T-helper 2 cell (primary cell): Measurements from ENCODE around the gene TREH.
A peak's percentile ranks its signal among the peaks of the same experiment; 100 is the strongest.
"Not testable (repeated sequence)": the region's sequence is repeated elsewhere in the genome, so short reads cannot be mapped to it uniquely, and the experiment has no call there.

Source experiments
- DNase-seq, 5 experiments: peaks; one replicate each; pipeline versions ENCODE4 v3.0.0 to v3.0.0-alpha.2; 2012 to 2022

TREH gene

DNA sequence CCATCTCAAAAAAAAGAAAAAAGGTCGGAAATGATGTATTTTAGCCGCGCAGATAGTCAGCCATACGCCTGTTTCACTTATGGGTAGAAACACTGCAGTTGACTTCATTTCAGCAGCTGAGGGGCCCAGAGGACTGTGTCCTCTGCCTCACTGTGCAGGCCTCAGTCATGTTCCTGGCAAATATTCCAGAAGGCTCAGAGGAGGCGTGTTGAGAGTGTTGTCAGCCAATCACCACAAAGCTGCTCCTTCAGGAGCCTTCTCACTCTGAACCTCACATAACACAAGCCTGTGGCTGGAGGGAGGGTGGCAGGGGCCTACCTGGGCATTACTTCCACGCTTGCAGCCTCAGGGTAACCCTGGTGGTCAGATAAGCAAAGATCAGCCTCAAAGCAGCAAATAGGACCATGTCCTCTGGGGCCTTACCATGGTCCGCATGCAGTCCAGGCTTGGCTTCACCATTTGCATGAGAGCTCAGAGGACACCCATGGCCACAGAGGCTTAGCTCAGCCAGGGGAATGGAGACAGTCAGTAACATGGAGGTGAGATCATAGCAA is 17.3 kb upstream of the TREH start:
- no peak for DNase-seq

DNA sequence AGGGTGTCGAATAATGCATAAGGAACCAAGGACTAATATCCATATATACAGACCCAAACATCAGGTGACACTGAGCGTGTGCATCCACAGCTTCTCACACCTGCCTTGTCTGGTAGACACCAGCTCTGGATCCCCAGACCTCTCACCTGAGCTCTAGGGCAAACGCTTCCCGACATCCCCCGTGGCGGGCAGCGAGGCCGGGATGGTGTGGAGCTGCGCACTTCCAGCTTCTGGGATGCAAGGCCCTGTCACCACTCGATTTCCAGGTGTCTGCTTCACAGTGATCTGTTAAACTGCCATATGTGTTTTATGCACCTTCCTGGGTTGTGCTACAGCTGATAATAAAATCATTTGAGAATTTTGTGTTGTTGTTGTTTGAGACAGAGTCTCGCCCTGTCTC is 15.3 kb upstream of the TREH start:
- no peak for DNase-seq

DNA sequence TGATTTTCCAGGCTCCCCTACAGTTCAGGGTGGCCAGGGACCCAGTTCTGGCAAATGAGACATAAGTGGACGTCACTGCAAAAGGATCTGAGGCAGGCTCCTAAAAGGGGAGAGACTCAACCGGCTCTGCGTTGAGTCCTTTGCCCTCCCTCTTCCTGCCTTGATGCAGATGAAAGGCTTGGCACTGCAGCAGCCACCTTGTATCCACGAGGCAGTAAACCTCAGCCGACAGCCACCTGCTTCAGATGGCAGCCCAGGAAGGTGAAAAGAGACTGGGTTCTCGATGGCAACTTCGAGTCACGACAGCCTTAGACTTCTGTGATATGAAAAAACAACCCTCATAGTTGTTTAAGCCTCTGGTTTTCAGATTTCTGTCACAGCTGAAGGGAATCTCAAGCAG is 14.7 kb upstream of the TREH start:
- DNase-seq: no peak

DNA sequence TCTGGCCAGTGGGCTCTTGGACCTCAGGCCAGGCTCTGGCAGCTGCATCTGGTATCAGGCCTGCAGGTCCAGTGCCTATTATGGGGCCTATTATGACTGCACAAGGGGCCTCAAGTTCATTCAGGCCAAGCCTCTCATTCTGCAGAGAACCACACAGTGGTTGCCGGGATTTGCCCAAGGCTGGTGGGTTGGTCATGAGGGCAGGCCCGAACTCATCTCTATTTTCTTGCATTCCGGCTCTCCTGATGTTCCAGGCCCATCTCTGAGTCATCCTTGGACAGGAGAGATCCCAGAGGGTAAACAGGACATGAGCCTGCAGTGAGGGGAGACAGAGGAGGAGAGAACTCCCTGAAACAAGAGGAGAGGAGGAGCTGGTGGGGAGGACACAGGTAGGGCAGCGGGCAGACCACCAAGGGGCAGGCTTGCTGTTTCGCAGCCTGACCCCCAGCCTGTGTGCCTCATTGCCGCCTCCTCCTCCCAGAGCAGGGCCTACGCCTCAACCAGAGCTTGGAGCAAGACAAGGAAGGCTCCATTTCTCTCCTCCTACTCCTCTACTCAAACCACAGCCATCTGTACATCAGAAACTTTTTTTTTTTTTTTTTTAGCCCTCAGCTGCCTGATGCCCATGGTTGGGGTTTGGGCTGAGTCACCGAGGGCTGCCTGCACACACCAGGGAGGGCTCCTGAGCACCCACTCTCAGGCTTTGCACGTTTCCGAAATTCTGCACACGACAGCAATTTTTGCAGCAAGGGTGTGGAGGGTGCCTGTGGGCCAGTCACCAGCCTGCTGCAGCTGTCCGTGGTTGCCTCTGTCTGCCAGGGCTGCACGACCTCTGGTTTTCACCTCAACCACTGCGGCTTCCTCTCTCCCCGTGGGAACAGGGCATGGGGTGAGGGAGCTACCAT is 12.7 kb upstream of the TREH start:
- DNase-seq: peak in 4 of 5 experiments; percentile 21 to 98 (median 60)

DNA sequence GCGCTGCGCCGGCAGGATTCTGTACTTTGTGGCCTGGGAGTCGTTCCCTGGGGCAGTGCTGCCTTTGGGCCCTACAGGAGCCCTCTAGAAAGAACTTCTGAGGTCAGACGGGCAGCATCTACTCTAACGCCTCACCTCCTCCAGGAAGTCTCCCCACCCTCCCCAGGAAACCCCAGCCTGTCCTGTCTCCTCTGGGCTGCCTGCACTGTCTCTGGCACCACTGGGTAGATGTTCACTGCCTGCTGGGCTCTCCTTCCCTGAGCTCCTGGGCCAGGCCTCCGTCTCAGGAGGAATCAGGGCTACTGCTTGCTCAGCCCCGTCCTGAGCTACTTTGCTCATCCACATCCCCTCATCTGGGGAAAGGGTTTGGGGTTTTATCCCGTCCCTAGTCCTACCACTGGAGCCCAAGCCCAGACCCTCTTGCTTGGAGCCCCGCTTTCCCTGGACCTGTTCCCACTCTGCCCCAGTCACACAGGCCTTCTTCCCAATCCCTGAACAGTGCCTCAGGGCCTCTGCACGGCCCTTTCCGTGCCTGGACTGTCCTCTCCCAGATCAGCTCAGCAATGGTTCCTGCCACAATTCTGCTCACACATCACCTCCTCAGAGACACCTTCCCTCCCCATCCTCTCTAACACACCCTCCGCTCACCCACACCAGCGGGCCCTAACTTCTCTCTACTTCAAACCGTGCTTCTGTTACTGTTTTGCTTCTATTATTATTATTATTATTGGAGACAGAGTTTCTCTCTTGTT is 11.3 kb upstream of the TREH start:
- DNase-seq: no peak

DNA sequence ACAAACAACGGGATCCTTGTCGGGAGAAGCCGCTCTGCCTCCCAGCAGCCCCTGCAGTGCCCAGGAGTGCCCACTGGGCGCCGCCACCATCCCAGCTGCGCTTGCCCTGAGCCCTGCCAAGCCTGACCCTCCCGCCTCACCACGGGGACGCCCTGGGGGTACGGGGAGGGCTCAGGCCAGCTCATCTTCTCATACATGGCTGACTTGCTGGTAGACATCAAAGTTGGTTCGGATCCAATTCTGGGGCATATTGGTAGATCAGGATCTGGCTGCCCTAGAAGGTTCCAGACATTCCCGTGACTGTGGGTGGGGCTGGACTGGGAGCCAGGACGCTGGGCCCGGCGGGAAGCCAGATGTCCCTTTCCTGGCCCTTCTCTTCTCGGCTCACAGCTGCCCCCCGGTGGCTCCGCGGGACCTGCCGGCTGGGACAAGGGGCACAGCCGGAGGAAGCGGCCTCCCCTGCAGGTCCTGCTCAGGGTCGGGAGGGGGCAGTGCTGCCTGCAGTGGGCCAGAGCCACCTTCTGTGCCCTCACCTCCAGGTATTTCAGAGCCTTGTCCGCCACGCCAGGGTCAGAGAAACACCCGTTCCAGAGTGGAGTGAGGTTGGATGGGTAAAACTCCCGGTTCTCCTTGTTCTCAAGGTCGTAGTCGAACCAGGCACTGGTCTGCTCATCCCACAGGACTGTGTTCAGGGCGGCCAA is 10.6 kb upstream of the TREH start:
- peak; percentile 54 to 88 (median 73) for DNase-seq

DNA sequence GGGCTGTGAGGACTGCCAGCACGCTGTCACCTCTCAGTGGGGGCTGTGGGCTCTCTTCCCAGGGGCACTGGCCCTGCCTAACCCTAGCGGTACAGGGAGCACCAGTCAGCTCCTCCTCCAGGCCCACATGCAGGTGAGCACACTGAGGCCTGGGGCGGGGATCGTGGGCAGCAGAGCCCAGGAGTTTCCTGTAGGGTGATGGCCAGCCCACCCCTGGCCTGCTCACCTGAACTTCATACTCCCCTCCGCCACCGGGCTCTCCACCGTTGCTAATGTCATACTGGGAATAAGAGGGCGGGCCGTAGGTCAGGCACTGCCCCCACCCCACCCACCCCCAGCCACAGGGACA is 10.0 kb upstream of the TREH start:
- DNase-seq: no peak

DNA sequence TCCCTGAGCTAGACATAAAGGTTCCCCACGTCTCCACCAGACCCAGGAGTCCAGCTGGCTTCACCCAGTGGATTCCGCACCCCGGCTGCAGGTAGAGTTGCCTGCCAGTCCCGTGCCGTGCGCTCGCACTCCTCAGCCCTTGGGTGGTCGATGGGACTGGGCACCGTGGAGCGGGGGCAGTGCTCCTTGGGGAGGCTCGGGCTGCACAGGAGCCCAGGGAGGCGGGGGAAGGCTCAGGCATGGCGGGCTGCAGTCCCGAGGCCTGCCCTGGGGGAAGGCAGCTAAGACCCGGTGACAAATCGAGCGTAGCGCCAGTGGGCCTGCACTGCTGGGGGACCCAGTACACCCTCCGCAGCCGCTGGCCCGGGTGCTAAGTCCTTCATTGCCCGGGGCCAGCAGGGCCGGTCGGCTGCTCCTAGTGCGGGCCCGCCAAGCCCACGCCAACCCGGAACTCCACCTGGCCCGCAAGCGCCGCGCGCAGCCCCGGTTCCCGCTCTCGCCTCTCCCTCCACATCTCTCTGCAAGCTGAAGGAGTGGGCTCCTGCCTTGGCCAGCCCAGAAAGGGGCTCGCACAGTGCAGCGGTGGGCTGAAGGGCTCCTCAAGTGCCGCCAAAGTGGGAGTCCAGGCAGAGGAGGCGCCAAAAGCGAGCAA is 9.5 kb upstream of the TREH start:
- no peak for DNase-seq

DNA sequence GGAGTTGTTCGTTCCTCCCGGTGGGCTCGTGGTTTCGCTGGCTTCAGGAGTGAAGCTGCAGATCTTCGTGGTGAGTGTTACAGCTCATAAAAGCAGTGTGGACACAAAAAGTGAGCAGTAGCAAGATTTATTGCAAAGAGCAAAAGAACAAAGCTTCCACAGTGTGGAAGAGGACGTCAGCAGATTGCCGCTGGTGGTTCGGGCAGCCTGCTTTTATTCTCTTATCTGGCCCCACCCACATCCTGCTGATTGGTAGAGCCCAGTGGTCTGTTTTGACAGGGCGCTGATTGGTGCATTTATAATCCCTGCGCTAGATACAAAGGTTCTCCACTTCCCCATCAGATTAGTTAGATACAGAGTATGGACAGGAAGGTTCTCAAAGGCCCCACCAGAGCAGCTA is 8.9 kb upstream of the TREH start:
- DNase-seq: peak in 1 of 5 experiments; percentile 61

DNA sequence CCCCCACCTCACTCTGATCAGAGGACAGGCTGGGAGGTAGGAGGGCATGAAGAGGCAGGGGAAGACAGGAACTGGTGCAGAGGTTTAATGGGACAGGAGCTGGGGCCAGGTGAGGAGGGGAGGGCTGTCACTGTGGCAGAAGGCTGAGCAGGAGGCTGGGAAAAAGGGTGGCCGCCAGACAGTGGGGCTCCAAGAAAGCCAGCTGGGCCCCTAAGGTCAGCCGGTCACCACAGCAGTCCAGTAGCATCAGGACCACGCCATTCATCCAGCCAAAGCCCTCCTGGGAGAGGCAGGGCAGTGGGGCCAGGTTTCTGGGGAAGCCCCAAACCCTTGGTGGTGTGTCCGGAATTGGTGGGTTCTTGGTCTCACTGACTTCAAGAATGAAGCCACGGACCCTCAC is 8.5 kb upstream of the TREH start:
- no peak for DNase-seq

DNA sequence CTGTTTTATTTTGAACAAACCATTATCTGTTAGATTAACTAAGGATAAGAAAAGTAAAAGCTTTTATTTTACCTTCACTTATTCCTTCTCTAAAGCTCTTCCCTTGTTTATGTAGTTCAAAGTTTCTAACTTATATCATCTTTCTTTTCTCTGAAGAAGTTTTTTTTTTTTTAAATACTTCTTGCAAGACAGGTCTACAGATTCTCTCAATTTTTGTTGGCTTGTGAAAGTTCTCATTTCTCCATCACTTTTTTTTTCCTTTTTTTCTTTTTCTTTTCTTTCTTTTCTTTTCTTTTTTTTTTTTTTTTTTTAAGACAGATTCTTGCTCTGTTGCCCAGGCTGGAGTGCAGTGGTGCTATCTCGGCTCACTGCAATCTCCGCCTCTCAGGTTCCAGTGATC is 4.7 kb upstream of the TREH start:
- DNase-seq: no peak

DNA sequence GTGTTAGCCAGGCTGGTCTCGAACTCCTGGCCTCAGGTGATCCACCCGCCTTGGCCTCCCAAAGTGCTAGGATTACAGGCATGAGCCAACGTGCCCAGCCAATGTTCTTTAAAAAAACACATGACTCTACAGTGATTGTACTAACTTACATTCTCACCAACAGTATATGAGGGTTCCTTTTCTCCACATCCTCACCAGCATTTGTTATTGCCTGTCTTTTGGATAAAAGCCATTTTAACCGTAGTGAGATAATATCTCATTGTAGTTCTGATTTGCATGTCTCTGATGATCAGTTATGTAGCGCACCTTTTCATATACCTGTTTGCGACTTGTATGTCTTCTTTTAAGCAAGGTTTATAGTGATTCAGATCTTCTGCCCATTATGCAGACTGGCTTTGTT is 3.5 kb upstream of the TREH start:
- not testable (repeated sequence) for DNase-seq

DNA sequence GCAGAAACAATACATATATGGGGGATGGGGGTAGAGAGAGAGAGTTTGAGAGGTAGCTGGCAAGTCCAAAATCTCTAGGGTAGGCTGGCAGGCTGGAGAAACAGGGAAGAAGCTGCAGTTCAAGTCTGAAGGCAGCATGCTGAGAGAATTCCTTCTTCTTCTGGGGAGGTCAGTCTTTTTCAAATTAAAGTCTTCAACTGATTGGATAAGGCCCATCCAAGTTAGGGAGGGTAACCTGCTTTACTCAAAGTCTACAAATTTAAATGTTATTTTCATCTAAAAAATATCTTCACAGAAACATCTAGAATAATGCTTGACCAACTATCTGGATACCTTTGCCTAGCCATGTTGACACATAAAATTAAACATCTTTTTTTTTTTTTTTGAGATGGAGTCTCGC is 2.9 kb upstream of the TREH start:
- no peak for DNase-seq

DNA sequence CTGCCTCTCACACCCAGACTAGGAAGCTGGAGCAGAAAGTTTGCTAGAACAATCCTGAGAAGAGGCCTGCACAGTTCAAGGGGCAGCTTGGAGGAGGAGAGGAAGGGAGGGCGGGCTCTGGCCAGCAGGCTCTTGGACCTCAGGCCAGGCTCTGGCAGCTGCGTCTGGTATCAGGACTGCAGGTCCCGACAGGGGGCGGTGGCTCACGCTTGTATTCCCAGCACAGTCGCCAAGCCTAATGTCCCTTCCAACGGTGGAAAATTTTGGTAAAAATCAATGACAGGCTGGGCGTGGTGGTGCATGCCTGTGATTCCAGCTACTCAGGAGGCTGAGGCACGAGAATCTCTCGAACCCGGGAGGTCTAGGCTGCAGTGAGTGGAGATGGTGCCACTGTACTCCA is 542 bp downstream of the TREH start:
- not testable (repeated sequence) for DNase-seq

DNA sequence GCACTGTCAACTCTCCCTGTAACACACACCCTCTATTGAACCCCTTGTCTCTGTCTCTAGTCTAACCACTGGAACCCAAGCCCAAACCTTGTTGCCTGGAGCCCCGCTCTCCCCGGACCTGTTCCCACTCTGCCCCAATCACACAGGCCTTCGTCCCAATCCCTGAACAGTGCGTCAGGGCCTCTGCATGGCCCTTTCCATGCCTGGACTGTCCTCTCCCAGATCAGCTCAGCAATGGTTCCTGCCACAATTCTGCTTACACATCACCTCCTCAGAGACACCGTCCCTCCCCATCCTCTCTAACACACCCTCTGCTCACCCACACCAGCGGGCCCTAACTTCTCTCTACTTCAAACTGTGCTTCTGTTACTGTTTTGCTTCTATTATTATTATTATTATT is 1.5 kb downstream of the TREH start:
- no peak for DNase-seq

DNA sequence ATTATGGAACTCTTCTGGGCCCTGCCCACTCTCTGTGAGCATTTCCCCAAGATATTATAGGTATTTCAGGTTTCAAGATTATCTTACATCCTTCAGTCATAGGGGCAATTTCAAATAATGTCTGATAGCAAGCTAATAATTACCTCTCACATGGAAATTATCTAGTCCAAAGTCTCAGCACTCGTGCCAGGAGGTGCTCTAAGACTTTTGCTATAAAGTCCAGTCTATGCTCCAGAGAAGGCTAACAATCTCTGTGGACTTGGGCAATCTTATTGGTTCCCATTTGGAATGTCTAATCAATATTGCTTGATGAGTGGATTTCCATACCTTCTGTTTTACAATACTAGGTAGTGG is 5.4 kb downstream of the TREH start:
- no peak for DNase-seq

DNA sequence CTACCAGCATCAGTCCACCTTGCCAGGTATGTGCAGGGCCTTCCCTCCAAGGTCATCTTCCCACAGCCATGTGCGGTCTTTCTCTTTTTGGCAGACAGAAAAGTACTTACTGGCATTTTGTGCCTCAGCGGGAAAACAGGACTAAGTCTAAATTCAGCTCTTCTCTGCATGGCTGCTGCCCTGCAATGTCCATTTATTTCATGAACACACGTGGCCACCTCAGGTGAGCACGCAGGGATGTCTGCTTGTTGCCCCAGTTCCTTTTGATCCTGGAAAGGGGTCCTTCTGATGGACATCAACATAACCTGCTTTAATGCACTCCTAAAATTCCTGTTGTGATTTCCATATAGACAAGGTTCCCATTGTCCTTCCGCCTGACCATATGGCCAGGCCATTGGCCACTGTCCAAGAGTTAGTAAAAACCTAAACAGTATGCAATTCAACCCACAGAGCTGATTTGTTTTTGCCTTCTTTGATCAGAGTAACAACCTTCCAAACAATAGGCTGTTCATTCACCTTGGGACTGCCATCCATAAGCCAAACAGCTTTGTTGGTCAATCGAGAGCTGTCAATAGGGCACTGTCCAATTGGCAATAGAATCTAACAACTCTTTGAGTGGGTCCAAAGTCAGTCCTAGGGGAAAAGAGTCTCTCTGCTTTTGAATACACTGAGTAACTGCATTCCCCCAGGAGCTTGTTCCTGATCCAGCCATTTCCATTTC is 5.9 kb downstream of the TREH start:
- no peak for DNase-seq

DNA sequence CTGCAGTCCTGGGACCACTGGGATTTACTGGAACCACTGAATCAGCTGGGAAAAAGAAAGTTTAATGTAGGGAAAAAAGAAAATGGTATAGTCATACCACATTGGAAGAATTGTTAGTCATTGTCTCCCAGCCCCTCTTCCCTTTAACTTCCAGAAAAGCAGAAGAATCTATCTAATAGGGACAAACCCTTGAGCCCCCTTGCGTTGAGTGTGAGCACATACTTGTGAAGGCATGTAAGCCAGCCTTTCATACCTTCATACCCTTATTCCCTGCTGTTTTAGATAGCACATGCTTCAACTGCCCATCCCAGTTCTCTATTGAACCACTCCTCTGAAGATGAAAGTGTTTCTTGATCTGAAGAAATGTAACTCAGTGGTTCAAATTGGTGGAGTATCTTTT is 6.6 kb downstream of the TREH start:
- no peak for DNase-seq

DNA sequence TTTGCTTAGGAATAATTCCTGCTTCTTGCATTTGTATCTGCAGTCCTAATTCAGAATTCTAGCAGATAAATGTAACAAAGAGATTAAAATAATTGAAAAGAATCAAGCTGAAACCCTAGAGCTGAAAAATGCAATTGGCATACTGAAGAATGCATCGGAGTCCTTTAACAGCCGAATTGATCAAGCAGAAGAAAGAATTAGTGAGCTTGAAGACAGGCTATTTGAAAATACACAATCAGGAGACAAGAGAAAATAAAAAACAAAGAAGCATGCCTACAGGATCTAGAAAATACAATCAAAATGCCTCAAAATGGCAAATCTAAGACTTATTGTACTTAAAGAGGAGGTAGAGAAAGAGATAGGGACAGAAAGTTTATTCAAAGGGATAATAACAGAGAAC is 8.2 kb downstream of the TREH start:
- DNase-seq: no peak

DNA sequence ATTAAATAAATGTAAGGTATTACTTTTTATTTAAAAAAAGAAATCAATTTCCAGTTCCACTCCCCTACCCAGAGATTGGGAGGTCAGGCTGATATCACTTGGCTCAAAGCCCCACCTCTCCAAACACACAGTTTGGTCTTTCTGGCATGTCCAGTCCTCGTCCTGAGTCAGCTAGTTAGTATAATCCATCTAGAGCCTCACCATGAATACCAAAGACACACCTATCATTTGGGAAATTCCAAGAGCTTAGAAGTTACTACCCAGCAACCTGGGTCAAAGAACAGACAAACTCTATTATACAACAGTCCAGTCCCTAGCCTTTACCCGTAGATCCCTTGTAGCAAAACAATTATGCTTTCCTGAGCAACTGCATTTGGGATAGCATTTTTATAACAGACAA is 9.4 kb downstream of the TREH start:
- no peak for DNase-seq

DNA sequence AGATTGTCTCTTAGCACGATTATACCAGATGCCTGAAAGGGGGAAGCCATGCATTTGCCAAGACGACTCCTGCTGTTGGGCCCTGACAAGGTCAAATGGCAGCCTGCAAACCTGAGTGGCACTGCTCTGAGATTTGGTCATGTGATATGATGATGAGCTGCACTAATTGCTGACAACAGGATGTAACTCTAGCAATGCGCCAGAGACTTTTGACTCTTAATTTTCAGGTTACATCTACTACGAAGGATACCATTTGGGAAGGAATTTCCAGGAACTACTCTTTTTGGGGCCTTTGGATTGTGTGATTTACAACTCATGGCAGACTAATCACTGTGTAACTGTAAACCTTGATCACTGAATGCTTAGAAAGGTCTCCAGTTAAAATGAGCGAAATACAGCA is 13.1 kb downstream of the TREH start:
- peak in 1 of 5 experiments; percentile 19 for DNase-seq

DNA sequence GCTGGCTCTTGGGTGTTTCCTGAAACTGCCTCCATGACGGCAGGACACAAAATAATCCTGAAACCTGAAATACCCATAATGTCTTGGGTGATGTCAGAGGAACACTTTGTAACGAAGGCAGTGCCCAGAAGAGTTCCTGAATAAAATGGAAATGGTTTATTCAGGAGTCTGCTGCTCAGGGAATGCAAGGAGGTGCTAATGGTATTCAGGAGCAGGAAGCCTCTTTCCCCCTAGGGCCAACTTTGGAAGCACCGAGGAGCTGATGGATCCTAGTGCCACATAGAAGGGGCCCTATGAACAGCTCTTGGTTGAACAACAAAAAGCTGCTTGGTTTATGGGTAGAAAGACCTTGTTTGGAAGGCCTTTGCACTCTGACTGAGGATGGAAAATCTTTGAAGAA is 15.5 kb downstream of the TREH start:
- no peak for DNase-seq
